Fibroblast of the aortic adventitia (primary cell): ENCODE results near the gene DNAJC19. TPM values are rescaled to one million over a fixed set of nuclear protein-coding genes. Genes with fewer than 3 reads are reported as not detected.
"Not testable (repeated sequence)": the region's sequence is repeated elsewhere in the genome, so short reads cannot be mapped to it uniquely, and the experiment has no call there.

Experiments
- DNase-seq: peaks from one replicate; pipeline ENCODE4 v3.0.0-alpha.2; 2010; ENCODE audit warnings: low read depth
- H3K4me3 ChIP-seq: 2 replicates; pipeline ENCODE4 v1.5.1; 2011; ENCODE audit warnings: low read depth, mild to moderate bottlenecking, control low read depth, low read length, moderate library complexity
- total RNA-seq: library from RNA; depleted of rRNA; stranded (reverse); fragments of >200 nt; gene quantifications from 2 replicates; pipeline ENCODE4 v1.2.3, GENCODE V29; 2012; ENCODE audit warnings: low replicate concordance
- TF ChIP-seq, protein P1 (sequence below): IDR thresholded peaks from 2 replicates; pipeline ENCODE4 v1.5.1; 2011; ENCODE audit warnings: mild to moderate bottlenecking, low read length, control low read depth, inconsistent platforms; ENCODE audit not compliant: insufficient read depth

DNAJC19 gene
- total RNA-seq, 1 donor: 29.5 TPM

DNA sequence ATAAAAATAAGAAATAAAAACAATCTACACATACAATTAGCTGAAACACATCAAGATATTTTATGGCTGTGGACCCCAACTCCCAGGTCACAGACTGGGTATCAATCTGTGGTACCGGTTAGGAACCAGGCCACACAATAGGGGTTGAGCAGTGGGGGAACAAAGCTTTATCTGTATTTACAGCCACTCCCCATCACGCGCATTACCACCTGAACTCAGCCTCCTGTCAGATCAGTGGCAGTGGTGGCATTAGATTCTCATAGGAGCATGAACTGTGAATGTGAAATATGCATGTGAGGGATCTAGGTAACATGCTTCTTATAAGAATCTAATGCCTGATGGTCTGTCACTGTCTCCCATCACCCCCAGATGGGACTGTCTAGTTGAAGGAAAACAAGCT lies 17.7 kb upstream of the DNAJC19 start:
- no peak for DNase-seq
- no peak overlapping the region for H3K4me3 ChIP-seq
- TF ChIP-seq, protein P1, sequence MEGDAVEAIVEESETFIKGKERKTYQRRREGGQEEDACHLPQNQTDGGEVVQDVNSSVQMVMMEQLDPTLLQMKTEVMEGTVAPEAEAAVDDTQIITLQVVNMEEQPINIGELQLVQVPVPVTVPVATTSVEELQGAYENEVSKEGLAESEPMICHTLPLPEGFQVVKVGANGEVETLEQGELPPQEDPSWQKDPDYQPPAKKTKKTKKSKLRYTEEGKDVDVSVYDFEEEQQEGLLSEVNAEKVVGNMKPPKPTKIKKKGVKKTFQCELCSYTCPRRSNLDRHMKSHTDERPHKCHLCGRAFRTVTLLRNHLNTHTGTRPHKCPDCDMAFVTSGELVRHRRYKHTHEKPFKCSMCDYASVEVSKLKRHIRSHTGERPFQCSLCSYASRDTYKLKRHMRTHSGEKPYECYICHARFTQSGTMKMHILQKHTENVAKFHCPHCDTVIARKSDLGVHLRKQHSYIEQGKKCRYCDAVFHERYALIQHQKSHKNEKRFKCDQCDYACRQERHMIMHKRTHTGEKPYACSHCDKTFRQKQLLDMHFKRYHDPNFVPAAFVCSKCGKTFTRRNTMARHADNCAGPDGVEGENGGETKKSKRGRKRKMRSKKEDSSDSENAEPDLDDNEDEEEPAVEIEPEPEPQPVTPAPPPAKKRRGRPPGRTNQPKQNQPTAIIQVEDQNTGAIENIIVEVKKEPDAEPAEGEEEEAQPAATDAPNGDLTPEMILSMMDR: no peak

DNA sequence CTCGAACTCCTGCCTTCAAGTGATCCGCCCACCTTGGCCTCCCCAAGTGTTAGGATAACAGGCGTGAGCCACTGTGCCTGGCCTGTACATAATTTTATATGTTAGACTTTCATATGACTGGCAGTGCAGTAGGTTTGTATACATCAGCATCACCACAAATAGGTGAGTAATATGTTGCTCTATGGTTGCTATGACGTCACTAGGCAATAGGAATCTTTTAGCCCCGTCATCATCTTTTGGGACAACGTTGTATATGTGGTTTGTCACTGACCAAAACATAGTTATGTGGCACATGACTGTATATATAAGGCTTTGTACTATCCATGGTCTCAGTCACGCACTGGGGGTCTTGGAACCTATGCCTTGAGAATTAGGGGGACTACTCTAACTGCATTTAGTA lies 17.0 kb upstream of the DNAJC19 start:
- H3K4me3 ChIP-seq: no peak overlapping the region
- TF ChIP-seq, protein P1: no peak
- DNase-seq: no peak

DNA sequence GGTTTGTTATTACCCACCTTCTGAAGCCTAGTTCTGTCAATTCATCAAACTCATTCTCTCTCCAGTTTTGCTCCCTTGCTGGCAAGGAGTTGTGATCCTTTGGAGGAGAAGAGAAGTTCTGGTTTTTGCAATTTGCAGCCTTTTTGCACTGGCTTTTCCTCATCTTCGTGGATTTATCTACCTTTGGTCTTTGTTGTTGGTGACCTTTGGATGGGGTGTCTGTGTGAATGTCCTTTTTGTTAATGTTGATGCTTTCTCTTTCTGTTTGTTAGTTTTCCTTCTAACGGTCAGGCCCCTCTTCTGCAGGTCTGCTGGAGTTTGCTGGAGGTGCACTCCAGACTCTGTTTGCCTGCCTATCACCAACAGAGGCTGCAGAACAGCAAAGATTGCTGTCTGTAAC lies 13.9 kb upstream of the DNAJC19 start:
- not testable (repeated sequence) for H3K4me3 ChIP-seq, DNase-seq

DNA sequence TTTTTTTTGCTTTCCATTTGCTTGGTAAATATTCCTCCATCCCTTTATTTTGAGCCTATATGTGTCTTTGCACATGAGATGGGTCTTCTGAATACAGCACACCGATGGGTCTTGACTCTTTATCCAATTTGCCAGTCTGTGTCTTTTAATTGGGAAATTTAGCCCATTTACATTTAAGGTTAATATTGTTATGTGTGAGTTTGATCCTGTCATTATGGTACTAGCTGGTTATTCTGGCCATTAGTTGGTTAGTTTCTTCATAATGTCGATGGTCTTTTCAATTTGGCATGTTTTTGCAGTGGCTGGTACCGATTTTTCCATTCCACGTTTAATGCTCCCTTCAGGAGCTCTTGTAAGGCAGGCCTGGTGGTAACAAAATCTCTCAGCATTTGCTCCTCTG lies 12.8 kb upstream of the DNAJC19 start:
- H3K4me3 ChIP-seq, DNase-seq: not testable (repeated sequence)

DNA sequence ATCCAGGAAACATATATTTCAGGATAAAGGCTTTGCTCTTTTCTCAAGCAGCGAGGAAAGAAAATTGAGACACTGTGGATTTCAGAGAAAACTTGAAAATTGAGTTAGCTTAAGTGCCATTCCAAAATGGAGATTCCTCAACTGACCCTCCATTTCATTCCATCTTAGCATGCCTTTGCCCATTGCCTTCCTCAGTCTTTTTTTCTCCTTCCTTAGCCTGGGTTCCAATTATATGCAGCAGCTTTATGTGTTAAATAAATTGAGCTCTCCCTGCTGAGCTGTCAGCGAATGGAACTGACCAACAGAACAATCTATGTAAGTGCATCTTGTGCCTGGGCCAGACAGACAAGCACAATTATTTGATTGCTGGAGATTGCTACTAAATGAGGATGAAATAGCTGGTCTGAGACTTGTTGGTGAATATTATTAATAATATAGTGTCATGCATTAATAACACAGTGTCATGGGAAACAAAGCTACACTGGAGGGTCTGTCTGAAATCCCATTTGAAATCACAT lies 6.9 kb upstream of the DNAJC19 start:
- TF ChIP-seq, protein P1: no peak
- no peak overlapping the region for H3K4me3 ChIP-seq
- no peak for DNase-seq

DNA sequence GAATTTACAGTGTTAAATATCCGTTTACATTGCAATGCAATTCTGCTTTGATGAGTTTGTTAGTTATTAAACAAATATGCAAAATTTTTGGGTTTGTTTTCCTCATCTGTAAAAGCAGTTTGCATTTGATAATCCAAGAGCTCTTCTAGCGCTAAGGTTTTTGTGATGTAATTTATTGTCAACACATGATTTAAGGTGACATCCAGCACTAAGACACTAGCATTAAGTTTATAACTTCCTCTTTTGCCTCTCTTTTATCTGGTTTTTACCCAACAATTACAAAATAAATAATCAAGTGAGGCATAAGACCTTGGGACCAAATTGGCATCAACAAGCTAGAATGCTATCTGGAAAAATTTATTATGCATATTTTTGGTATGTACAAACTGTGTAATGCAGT lies 969 bp upstream of the DNAJC19 start:
- TF ChIP-seq, protein P1: no peak
- peak overlapping the region; percentile 87 for H3K4me3 ChIP-seq

DNA sequence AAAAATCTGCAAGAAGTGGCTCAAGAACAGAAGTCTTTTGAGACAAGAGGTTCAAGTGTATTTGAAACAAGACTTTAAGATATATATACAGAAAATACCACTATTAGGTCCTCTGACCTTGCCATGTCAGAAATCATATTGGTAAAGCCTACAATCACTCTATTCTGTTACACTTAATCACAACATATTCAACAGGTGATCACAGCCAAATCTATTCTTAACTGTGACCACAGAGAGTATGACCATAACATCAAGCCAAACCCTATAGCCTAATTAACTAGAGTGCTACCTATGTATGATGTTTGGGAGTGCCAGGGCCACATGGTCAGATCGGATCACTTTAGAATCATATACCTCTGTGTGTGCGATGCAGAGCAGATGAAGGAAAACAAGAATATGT lies 2.2 kb downstream of the DNAJC19 start:
- no peak overlapping the region for H3K4me3 ChIP-seq
- no peak for DNase-seq
- TF ChIP-seq, protein P1: no peak

More for the DNA sequence above, 969 bp upstream of the DNAJC19 start:
- DNase-seq: no peak

DNA sequence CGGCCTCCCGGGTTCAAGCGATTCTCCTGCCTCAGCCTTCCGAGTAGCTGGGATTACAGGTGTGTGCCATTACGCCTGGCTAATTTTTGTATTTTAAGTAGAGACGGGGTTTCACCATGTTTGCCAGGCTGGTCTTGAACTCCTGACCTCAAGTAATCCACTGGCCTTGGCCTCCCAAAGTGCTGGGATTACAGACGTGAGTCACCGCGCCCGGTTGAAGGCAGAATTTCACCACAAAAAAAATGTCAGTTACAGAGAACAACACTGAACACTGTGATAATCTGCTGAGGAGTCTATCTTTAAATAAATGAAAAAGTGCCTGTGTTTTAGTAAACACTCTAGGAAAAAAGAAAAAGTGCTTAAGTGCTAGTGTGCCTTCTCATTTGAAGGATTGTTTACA lies 3.2 kb downstream of the DNAJC19 start:
- not testable (repeated sequence) for DNase-seq, H3K4me3 ChIP-seq

DNA sequence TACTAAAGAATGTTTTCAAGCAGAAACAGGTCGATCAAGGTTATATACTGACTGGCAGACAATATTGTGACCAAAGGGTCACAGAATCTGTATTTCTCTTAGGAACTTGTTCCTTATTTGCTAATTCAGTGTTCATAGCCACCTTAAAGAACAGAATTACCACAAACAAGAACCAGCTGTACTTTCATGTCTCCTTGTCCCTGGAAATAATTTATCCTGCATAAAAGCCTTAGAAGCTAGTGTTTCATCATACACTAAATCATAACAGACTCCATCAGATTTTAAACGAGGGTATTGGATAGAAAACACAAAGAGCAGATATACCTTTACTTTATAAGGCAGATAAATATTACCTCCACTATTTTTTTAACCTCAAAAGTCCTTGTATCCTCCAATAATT lies 6.4 kb downstream of the DNAJC19 start:
- TF ChIP-seq, protein P1: no peak
- no peak for DNase-seq
- no peak overlapping the region for H3K4me3 ChIP-seq
